ENCODE results near the gene TEX2.

GRCh38 chr17:64264891-64265290, 1.8 kb upstream of the TEX2 start:
- TF ChIP-seq CTCF (IDR thresholded peaks at IDR 0.05; ENCODE audit: poor library complexity), result no peak
- no peak for TF ChIP-seq EZH2 (IDR thresholded peaks at IDR 0.05; ENCODE audit: borderline replicate concordance)
- TF ChIP-seq EZH2phosphoT487 (IDR thresholded peaks at IDR 0.05; ENCODE audit: low read depth, severe bottlenecking, unreplicated experiment), result no peak
